GM10248 (cell line): ENCODE results near the gene COL4A6.
"Not testable (repeated sequence)": the region's sequence is repeated elsewhere in the genome, so short reads cannot be mapped to it uniquely, and the experiment has no call there.

Experiments
- CTCF ChIA-PET: fragments of 300-600 bp; sonication (Branson Sonifier 250); formaldehyde crosslinking; extraction: SDS; loops from one replicate; lab custom pipeline; 2021; ENCODE audit warnings: antibody characterized with exemption; lab: Yijun Ruan, JAX
- POLR2A ChIA-PET: fragments of 350-650 bp; sonication (Branson Sonifier 250); formaldehyde crosslinking; extraction: SDS; loops from one replicate; lab custom pipeline; 2020; ENCODE audit warnings: antibody characterized with exemption; lab: Yijun Ruan, JAX
- DNase-seq: peaks from one replicate; pipeline ENCODE4 v3.0.0; 2012; ENCODE audit errors: extremely low spot score
- CTCF ChIP-seq: IDR thresholded peaks from 2 replicates; pipeline ENCODE4 v1.5.1; 2012; ENCODE audit warnings: mild to moderate bottlenecking, low read depth; ENCODE audit errors: extremely low read depth, missing control alignments, control extremely low read depth

Gene COL4A6

GRCh38 chrX:108415146-108415545 lies 23.1 kb downstream of the COL4A6 start:
- ChIA-PET CTCF (no interaction called here), POLR2A (no interaction called here)
- no peak for TF ChIP-seq CTCF
- no peak for DNase-seq

- ChIA-PET CTCF (no interaction called here), POLR2A (no interaction called here)
- TF ChIP-seq CTCF: no peak
- no peak for DNase-seq
These were observed 25.4 kb downstream of the COL4A6 start for GRCh38 chrX:108412783-108413182.

- POLR2A ChIA-PET: no interaction called here
- CTCF ChIA-PET: no interaction called here
- no peak for DNase-seq
- no peak for TF ChIP-seq CTCF
These were observed 38.6 kb downstream of the COL4A6 start for GRCh38 chrX:108399418-108400165.

- ChIA-PET POLR2A (no interaction called here), CTCF (no interaction called here)
- no peak for TF ChIP-seq CTCF
- DNase-seq: no peak
These were observed 40.4 kb downstream of the COL4A6 start for GRCh38 chrX:108397627-108398391.

- POLR2A ChIA-PET: no interaction called here
- CTCF ChIA-PET: no interaction called here
- no peak for TF ChIP-seq CTCF
- DNase-seq: no peak
These were observed 41.2 kb downstream of the COL4A6 start for GRCh38 chrX:108396986-108397385.

GRCh38 chrX:108396188-108396891 lies 41.9 kb downstream of the COL4A6 start:
- TF ChIP-seq CTCF: no peak
- ChIA-PET POLR2A (no interaction called here), CTCF (no interaction called here)
- DNase-seq: no peak

GRCh38 chrX:108390976-108391717 lies 47.1 kb downstream of the COL4A6 start:
- DNase-seq, CTCF ChIA-PET, POLR2A ChIA-PET: not testable (repeated sequence)
